HG02885 (cell line): ENCODE results near the gene GCK.
"Not testable (repeated sequence)": the region's sequence is repeated elsewhere in the genome, so short reads cannot be mapped to it uniquely, and the experiment has no call there.

Experiments
- ATAC-seq: cut with Tn5 transposase; IDR thresholded peaks from one replicate; pipeline ENCODE4 v1.9.1; 2021; ENCODE audit warnings: mild to moderate bottlenecking; ENCODE audit not compliant: unreplicated experiment, poor library complexity

Gene GCK

GRCh38 chr7:44145969-44146911 lies 43.0 kb downstream of the GCK start:
- ATAC-seq: no peak

- ATAC-seq: no peak
Observed at GRCh38 chr7:44145479-44145968, 43.7 kb downstream of the GCK start.

GRCh38 chr7:44144968-44145478 lies 44.2 kb downstream of the GCK start:
- no peak for ATAC-seq

GRCh38 chr7:44144426-44144967 lies 44.7 kb downstream of the GCK start:
- ATAC-seq: no peak

DNA sequence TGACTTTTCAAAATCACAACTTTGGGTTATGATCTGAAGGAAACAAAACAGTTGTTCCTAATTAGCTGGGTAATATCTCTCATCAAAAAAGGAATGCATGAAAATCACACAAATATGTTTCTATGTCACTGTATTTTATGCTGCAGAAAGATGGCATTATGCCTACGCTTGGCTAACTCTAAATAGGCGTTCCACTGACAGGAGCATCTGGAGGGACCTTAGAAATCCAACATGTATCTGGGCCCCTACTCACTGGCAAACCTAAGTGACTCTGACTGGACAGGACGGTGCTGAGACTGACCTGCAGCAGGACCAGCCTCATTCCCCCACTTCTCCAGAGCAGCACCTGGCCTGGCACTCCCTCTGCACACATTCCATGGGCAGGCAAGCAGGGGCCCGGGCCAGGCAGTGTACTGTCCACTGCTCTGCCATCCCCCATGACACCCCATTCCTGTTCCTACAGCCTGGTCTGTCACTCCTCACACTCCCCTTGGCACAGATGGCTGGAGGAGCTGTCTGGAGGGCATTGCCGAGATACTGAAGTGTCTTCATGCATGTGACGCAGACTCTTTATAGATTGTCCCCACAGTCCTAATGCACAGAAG lies 45.5 kb downstream of the GCK start:
- no peak for ATAC-seq

DNA sequence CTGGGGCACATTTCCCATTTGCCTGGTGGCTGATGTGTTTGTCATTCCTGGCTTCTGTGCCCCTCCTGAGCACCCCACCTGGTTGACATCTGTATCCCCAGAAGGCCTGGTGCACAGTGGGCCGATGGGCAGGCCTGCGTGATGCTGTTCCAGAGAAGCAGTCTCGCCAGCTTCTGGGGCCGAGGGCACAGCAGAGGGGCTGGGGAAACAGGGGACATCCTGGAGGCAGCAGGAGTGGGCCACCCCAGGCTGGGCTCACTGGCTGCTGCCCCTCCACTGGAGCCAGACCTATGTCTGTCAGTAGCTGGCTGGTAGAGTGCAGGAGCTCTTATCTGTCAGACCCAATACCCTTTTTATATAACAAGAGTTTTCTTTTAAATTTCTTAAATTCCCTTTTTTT lies 47.2 kb downstream of the GCK start:
- ATAC-seq: no peak

DNA sequence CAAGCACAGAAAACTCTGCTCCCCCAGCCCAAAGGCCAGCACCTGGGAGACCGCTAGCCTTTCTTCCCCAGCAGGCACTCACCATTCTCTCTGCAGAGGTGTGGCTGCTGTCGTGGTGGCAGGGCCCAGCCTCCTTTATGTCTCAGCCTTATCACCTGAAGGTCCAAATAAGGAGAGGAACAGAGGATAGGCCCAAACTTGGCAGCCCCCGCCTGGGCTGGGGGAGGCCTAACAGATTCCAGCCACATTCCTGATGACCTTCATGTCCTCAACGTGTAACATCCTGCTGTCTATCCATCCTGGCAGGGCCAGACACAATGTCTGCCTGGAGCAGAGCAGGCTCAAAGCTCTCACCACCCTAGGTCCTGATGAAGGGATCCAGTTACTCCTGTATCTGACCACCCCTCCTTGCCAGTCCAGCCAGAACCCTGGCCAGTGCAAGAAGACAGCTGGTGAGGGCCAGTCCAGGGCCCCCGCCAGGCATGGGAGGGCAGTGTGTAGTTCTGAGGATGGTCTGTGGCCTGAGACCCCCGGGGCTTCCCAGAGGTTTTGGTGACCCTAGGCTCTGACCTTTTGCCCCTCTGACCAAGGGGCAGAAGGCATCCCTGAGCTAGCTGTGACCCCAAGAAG lies 47.9 kb downstream of the GCK start, which contains the start of gene MYL7:
TSS of gene MYL7 (minus strand) at position 112 of the 630 bp plus-strand sequence. CDS start at position 85, 27 bp downstream.
- no peak for ATAC-seq

DNA sequence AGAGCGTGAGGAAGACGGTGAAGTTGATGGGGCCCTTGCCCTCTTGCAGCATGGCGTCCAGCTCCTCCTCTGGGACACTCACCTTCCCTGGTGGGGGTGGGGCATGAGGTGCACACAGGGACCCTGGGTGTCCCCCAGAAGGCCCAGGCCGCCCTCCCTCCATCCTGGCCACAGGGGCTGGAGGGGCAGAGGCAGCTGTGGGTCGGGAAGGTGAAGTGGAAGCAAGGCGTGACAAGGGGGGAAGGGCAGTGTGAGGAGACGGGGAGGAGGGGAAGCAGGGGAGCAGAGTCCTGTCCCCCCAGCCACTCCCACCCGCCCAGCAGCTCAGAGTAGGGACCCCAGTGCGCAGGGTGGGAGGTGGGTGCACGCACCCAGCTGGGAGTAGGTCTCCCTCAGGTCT lies 48.9 kb downstream of the GCK start:
- no peak for ATAC-seq

DNA sequence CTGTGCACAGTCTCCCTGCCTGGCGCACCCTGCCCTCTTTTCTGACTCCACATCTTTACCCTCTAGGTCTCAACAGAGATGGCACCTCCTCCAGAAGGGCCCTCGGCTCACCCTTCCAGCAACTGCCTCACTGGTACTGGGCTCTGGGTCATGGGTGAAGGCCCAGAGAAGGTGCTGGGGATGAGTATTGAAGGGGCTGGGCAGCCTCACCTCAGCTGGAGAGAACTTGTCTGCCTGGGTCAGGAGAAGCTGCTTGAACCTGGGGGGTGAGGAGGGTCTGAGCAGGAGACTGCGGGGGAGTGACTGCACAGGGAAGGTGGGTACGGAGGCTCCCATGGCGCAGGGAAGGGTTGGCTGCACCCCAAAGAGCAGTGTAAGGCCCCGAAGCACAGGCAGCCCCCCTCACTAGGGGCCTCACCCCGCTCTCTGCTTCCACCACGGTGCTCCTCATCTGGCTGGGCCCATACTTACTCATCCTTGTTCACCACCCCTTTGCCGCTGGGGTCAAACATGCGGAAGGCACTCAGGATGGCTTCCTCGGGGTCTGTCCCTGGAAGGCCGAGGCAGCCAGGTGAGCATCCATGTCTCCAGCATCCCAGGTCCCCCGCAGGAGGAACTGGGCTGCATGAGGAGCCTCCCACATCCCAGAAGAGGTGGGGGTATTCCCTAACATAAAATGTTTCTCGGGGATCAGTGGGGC lies 49.8 kb downstream of the GCK start:
- ATAC-seq: no peak

- ATAC-seq: no peak
Observed at GRCh38 chr7:44138698-44139097, 50.5 kb downstream of the GCK start.

DNA sequence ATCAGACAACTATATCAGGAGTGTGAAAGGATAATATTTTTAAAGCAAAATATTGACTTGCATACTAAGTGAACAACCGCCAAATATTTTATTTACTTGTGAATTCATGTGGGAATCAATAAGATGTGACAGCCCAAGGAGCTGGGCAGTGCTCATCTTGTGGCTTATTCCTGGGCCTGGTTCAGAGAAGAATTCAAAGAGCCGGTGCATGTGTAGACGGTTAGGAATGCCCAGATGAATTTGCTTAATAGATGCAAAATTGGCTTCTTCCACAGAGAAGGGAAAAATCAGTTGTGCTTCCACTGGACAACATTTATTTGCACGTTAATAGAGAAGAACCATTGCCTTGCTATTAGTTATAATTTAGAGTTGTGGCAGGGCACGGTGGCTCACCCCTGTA lies 52.5 kb downstream of the GCK start:
- no peak for ATAC-seq

DNA sequence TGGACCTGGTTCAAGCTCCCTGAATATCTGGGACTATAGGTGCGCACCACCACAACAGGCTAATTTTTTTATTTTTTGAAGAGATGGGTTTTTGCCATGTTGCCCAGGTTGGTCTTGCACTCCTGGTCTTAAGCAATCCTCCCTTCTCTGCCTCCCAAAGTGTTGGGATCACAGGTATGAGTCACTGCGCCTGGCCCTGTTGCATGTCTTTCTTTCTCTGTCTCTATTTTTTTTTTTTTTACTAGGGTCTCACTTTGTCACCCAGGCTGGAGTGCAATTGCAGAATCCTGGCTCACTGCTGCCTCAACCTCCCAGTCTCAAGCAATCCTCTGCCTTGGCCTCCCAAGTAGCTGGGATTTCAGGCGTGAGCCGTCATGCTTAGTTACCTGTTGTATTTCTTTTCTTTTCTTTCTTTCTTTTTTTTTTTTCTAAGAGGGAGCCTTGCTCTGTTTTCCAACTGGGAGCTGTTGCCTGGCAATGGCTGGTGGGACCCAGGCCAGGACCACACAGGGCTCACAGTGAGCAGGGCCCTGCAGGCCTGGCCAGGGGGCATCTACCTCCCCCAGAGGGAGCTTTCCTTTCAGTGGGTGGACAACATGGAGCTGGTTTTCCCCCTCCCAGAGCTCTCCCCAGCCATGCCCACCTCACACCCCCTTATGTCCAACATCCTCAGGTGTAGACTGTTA lies 54.2 kb downstream of the GCK start:
- ATAC-seq: no peak

DNA sequence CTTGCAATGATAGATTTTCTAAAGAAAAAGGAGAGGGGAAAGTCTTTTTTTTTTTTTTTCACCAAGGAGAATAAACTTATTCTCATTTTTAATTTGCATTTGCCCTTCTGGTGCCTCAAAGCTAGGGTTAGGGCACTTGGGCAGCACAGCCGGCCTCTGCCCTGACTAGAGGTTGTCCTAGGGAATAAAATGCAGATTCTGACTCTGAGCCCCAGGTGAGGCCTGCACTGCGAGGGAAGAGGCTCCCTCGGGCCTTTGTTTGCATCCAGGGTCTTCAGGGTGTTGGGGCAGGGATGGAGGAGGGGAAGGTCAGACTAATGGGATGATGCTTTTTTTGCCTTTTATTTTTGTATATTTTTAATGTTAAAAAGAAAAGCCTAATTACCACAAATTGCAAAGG lies 55.9 kb downstream of the GCK start:
- ATAC-seq: no peak

- ATAC-seq: no peak
Observed at GRCh38 chr7:44132039-44132438, 57.2 kb downstream of the GCK start.

- no peak for ATAC-seq
Observed at GRCh38 chr7:44131173-44132029, 57.8 kb downstream of the GCK start.

DNA sequence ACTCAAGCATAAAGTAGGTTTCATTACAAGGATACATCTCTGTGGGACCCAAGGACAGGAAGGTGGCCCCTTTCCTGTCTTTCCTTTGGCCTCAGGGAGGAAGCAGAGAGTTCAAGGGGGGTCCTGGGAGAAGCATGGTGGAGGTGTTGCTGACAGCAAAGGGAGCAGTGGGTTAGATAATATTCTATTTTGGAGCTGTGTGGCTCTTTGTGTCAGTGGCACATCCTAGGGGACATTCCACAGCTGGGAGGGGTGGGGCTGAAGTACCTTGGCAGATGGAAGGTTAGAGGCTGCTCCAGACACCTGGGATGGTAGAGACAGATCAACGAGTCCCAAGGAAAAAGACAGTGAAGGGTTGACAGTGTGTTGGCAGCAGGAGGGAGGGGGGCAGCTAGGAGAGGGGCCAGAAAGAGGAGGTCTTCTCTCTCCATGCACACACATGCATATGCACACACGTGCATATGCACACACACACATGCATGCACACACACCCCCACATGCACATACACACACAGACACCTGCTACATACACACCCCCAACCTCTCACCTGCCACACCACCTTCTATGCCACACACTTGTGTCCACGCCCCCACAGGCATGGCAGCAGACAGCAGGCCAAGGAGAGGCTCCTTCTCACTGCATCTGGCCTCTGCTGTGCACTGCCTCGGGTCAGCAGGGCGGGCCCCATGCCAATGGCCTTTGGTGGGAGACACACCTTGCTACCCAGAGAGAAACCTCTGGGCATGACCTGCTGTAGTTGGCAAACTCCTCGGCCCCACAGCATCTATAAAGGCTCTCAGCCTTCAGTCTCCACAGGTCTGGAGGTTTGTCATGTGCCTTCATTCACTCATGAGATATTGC lies 60.3 kb downstream of the GCK start:
- ATAC-seq: no peak

DNA sequence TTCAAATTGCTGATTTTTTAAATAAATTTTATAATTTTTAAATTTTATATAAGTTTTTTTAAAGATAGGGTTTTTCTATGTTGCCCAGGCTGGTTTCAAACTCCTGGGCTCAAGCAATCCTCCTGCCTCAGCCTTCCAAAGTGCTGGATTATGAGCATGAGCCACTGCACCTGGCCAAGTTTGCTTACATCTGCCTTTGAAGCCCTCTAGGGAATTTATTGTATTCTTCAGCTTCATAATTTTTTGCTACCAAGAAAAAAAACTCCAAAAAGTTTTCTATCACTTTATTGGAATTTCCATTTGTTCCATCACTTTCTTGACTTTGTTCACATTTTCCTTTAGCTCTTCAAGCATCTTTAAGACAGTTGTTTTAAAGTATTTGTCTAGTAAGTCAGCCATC lies 62.1 kb downstream of the GCK start:
- no peak for ATAC-seq

- not testable (repeated sequence) for ATAC-seq
Observed at GRCh38 chr7:44126574-44126973, 62.7 kb downstream of the GCK start.
